K562 (cell line): Measurements from ENCODE around the gene CD44. TPM values are rescaled to one million over a fixed set of nuclear protein-coding genes. Genes with fewer than 3 reads are reported as not detected.

Experiments
- ATAC-seq: fragments of 200-7000 bp; cut with Tn5 transposase; 3 replicates; pipeline ENCODE4 v1.9.1; 2020; ENCODE audit warnings: moderate library complexity
- BruUV-seq: library from RNA; stranded (reverse); fragments of 400-500 nt; replicated peaks from 2 replicates; lab custom pipeline; 2021; lab: Mats Ljungman, UMichigan
- CTCF ChIA-PET: fragments of 300-600 bp; formaldehyde crosslinking; extraction: SDS; loops from one replicate; lab custom pipeline; 2021; ENCODE audit warnings: low intra/inter-chr PET ratio; lab: Yijun Ruan, JAX
- POLR2A ChIA-PET: fragments of 300-600, 350-650 bp; sonication (Branson Sonifier 250); formaldehyde crosslinking; extraction: SDS; loops from one replicate; lab custom pipeline; 2021; ENCODE audit warnings: antibody characterized with exemption, inconsistent platforms; lab: Yijun Ruan, JAX
- DNase-seq, 4 experiments: peaks; one replicate each; pipeline versions ENCODE4 v3.0.0 to v3.0.0-alpha.2; 2011 to 2018; ENCODE audit warnings: low spot score in 3 of 4, mixed read lengths in 3 of 4; ENCODE audit errors: extremely low read depth in 1 of 4
- FAIRE-seq: peaks from 2 replicates; lab custom pipeline; 2011; peaks lifted over from hg19 to GRCh38; lab: Jason Lieb, UNC
- H2AFZ ChIP-seq: 2 replicates; pipeline ENCODE4 v1.6.0; 2011; ENCODE audit warnings: low read depth, low read length, control low read depth, inconsistent platforms
- H3K27ac ChIP-seq: fragments of 200-600 bp; 3 replicates; pipeline ENCODE4 v1.8.0; 2011; ENCODE audit warnings: low read depth, mild to moderate bottlenecking, control low read depth, inconsistent platforms, low read length, moderate library complexity, mixed read lengths; ENCODE audit errors: extremely low read depth
- H3K27me3 ChIP-seq, 2 experiments: fragments of 300-600 bp in 1 of 2; 2 replicates in 1 of 2; 3 replicates in 1 of 2; pipeline versions ENCODE4 v1.6.0 to v1.8.0; 2011; ENCODE audit warnings: inconsistent platforms in 2 of 2, low read length in 2 of 2, mild to moderate bottlenecking in 1 of 2, mixed read lengths in 1 of 2, moderate library complexity in 1 of 2; ENCODE audit not compliant: control insufficient read depth in 2 of 2, insufficient read depth in 2 of 2
- H3K36me3 ChIP-seq: fragments of 300-600 bp; 3 replicates; pipeline ENCODE4 v1.8.0; 2011; ENCODE audit warnings: mild to moderate bottlenecking, low read length, inconsistent platforms; ENCODE audit not compliant: control insufficient read depth, insufficient read depth
- H3K4me1 ChIP-seq, 2 experiments: fragments of 200-600 bp in 1 of 2; replicated peaks in 1 of 2; 2 replicates in 1 of 2; 3 replicates in 1 of 2; pipeline versions ENCODE4 v1.5.1 to v1.8.0; 2011; ENCODE audit warnings: inconsistent platforms in 2 of 2, low read length in 2 of 2, mild to moderate bottlenecking in 1 of 2, mixed read lengths in 1 of 2, moderate library complexity in 1 of 2; ENCODE audit not compliant: control insufficient read depth in 2 of 2, insufficient read depth in 2 of 2
- H3K4me2 ChIP-seq: 2 replicates; pipeline ENCODE4 v1.6.1; 2011; ENCODE audit warnings: low read length, control low read depth, inconsistent platforms, mixed read lengths; ENCODE audit not compliant: insufficient read depth
- H3K4me3 ChIP-seq: fragments of 200-600 bp; sonication (generic), shearing (Covaris generic); 2 replicates; pipeline ENCODE4 v1.5.1; 2016; ENCODE audit warnings: control low read depth, inconsistent platforms
- H3K79me2 ChIP-seq: fragments of 200-600 bp; 3 replicates; pipeline ENCODE4 v1.8.0; 2011; ENCODE audit warnings: low read length, inconsistent platforms; ENCODE audit not compliant: control insufficient read depth, insufficient read depth
- H3K9ac ChIP-seq, 2 experiments: 2 replicates each; pipeline versions ENCODE4 v1.6.0 to v1.6.1; 2011; ENCODE audit warnings: low read depth in 2 of 2, low read length in 2 of 2, control low read depth in 1 of 2, inconsistent platforms in 1 of 2, mild to moderate bottlenecking in 1 of 2, mixed read lengths in 1 of 2; ENCODE audit not compliant: insufficient read depth in 1 of 2
- H3K9me1 ChIP-seq: one replicate; pipeline ENCODE4 v1.6.0; 2011; ENCODE audit warnings: inconsistent platforms, mild to moderate bottlenecking, low read length, moderate library complexity; ENCODE audit not compliant: control insufficient read depth, insufficient read depth
- H3K9me3 ChIP-seq: replicated peaks from 2 replicates; pipeline ENCODE4 v1.5.1; 2011; ENCODE audit warnings: low read depth, low read length, inconsistent platforms; ENCODE audit not compliant: control insufficient read depth, insufficient read depth
- H4K20me1 ChIP-seq: replicated peaks from 2 replicates; pipeline ENCODE4 v1.6.1; 2011; ENCODE audit warnings: low read length, inconsistent platforms, mixed read lengths; ENCODE audit not compliant: control insufficient read depth, insufficient read depth
- CHD2 ChIP-seq: IDR thresholded peaks from 2 replicates; pipeline ENCODE4 v1.6.1; 2011; ENCODE audit warnings: low read depth, low read length
- HCFC1 ChIP-seq: IDR thresholded peaks from 2 replicates; pipeline ENCODE4 v1.6.1; 2012; ENCODE audit warnings: low read depth, low read length, improper control_type of control experiment
- MEIS2 ChIP-seq: fragments of 450-650 bp; IDR thresholded peaks from 2 replicates; pipeline ENCODE4 v1.6.1; 2014; ENCODE audit warnings: mild to moderate bottlenecking; ENCODE audit not compliant: partially characterized antibody
- PHF20 ChIP-seq: fragments of 450-650 bp; IDR thresholded peaks from 2 replicates; pipeline ENCODE4 v1.6.1; 2018; ENCODE audit not compliant: partially characterized antibody
- TAF15 ChIP-seq: fragments of 200-400 bp; formaldehyde crosslinking; IDR thresholded peaks from 2 replicates; pipeline ENCODE4 v1.6.1; 2017; ENCODE audit warnings: mild to moderate bottlenecking, low read depth, low read length, moderate library complexity
- ZSCAN32 ChIP-seq: fragments of 450-650 bp; formaldehyde crosslinking; IDR thresholded peaks from 2 replicates; pipeline ENCODE4 v1.4.0; 2020; ENCODE audit warnings: mild to moderate bottlenecking, moderate library complexity
- WGBS: fragments of 100-300 bp; shearing (Covaris generic); methylation state at CpG from one replicate; pipeline ENCODE4 v1.1.6; 2016; ENCODE audit warnings: low coverage, mixed read lengths; ENCODE audit not compliant: insufficient coverage; ENCODE audit errors: missing lambda C conversion rate; 5-methylcytosine and 5-hydroxymethylcytosine counted together
- in situ Hi-C: fragments of 300-500 bp; cut with MboI; formaldehyde crosslinking; loops from 4 replicates; pipeline ENCODE4 v1.15.0; 2018; ENCODE audit warnings: inconsistent platforms, mixed read lengths
- intact Hi-C: fragments of 100-400 bp; cut with micrococcal nuclease; formaldehyde crosslinking; loops from 2 replicates; pipeline ENCODE4 v1.14.2; 2022
- polyA plus RNA-seq, 8 experiments: library from polyadenylated mRNA; depleted of rRNA in 4 of 8; stranded (reverse) in 5 of 8; unstranded in 3 of 8; fragments of >200 nt; fragmentation: Nextera tagmentation in 2 of 8; fragmentation: Illumina TruSeq in 1 of 8; extraction: Ambion mirVana in 2 of 8; extraction: Trizol in 1 of 8; gene quantifications; 2 replicates each; pipeline versions ENCODE4 v1.2.1 to v1.2.3, GENCODE V29; 2011 to 2014; ENCODE audit warnings: inconsistent platforms in 1 of 8, missing spikeins in 1 of 8
- total RNA-seq, 7 experiments: library from RNA; depleted of rRNA in 6 of 7; stranded (reverse); fragments of >200 nt in 6 of 7; fragmentation: Illumina TruSeq in 2 of 7; extraction: Trizol in 2 of 7; gene quantifications; 2 replicates each; pipeline versions ENCODE4 v1.2.1 to v1.2.3, GENCODE V29; 2011 to 2021; ENCODE audit warnings: low replicate concordance in 1 of 7
- TF ChIP-seq, protein P1 (sequence below): fragments of 450-650 bp; formaldehyde crosslinking; IDR thresholded peaks from 2 replicates; pipeline ENCODE4 v1.4.0; 2020; ENCODE audit warnings: mild to moderate bottlenecking, moderate library complexity
- TF ChIP-seq, protein P2 (sequence below), 2 experiments: fragments of 450-650 bp; conservative IDR thresholded peaks; 2 replicates each; pipeline ENCODE4 v1.6.1; 2017; ENCODE audit warnings: mild to moderate bottlenecking in 2 of 2, moderate library complexity in 2 of 2

Gene CD44
- total and polyA plus RNA-seq, 9 of the 15 experiments (the other 6 are each of a cell fraction or from before 2014, with no cell fraction given) = 1.2 to 13.9 (median 3.0) TPM

DNA sequence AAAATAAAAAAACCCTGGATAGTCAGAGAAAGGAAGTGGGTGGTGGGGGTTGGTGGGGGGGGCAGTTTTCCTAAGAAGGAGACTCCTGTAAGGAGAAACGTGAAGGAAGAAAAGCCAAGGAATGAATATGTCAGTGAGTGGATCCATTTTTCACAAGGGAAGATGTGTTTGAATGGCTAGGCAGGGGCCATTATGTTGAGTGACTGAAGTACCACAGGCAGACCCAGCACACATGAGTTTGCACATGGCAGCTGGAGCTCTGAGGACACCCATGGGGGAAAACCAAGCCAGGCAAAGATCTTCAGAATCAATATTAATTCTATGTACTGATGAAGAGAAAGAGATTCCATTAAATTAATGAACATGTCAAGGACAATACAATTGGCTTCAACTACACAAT lies 67.6 kb downstream of the CD44 start:
- no peak overlapping the region for H3K4me3 ChIP-seq
- H4K20me1 ChIP-seq = no peaks in the 10 kb centered on the region
- H3K9ac ChIP-seq = no peak overlapping the region
- H3K4me1 ChIP-seq = no peaks in the 10 kb centered on the region
- no peak overlapping the region for H2AFZ ChIP-seq
- in situ Hi-C loops (no loop called here), intact Hi-C loops (no loop called here)
- CTCF ChIA-PET = no interaction called here
- no peak for DNase-seq
- no peak for FAIRE-seq
- no CpG with 5 or more reads among the region's 1 CpG for WGBS
- POLR2A ChIA-PET = no interaction called here
- H3K27ac ChIP-seq = no peak overlapping the region
- no peaks in the 10 kb centered on the region for H3K79me2 ChIP-seq
- H3K4me2 ChIP-seq = no peak overlapping the region
- no peaks in the 10 kb centered on the region for H3K9me1 ChIP-seq
- no TSS peak for BruUV-seq
- ATAC-seq = no peak
- TF ChIP-seq PHF20 (no peak), MEIS2 (no peak)
- H3K36me3 ChIP-seq = no peaks in the 10 kb centered on the region
- no peaks in the 10 kb centered on the region; a peak in 1 of 5 replicates for H3K27me3 ChIP-seq
- H3K9me3 ChIP-seq = no peaks in the 10 kb centered on the region

DNA sequence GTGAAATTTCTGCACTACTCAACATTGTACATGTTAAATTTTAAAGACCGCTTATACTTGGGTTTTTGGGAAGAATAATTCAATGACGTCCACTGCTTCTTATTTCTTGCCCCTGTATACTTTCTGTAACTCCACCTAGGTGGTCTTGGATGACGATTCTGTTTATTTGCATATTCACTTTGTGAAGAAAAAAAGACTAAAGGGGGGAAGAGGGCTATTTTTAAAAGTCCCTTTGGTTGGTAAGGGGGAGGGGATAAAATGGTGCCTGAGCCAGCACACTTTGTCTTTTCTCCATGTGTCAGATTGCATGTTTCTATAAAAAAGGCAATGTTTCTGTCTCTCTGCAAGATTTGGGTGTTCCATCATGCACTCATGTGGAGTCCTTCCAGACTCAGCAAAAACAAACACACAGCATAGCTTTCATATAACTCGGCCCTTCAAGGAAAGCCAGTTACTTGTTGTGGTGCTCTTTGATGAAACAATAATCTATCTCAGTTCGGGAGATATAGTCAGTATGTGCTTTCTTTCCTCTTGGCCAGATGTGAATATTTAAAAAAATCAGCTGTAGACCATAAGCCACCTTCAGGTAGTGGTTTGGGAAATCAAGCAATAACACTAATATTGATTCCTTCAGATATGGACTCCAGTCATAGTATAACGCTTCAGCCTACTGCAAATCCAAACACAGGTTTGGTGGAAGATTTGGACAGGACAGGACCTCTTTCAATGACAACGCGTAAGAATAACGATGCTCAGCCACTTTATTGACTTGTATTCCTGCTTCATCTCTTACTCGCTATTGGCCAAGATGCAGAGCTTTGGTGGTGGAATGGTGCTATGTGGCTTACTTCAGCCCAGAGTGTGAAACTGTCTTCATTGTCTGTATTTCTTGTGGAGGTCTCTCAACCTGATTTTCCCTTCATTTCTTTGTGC lies 68.8 kb downstream of the CD44 start:
- Histone ChIP-seq H3K27ac (no peak overlapping the region), H3K4me1 (no peaks in the 10 kb centered on the region), H3K79me2 (no peaks in the 10 kb centered on the region), H3K9me3 (no peaks in the 10 kb centered on the region), H3K27me3 (peaks cover 0 to 2% of the 10 kb centered on the region in 2 experiments; a peak in 1 of 5 replicates), H3K9me1 (no peaks in the 10 kb centered on the region), H3K36me3 (no peaks in the 10 kb centered on the region), H4K20me1 (no peaks in the 10 kb centered on the region), H3K4me3 (no peak overlapping the region), H3K9ac (no peak overlapping the region), H3K4me2 (no peak overlapping the region), H2AFZ (no peak overlapping the region)
- CTCF ChIA-PET = no interaction called here
- TF ChIP-seq, protein P1, sequence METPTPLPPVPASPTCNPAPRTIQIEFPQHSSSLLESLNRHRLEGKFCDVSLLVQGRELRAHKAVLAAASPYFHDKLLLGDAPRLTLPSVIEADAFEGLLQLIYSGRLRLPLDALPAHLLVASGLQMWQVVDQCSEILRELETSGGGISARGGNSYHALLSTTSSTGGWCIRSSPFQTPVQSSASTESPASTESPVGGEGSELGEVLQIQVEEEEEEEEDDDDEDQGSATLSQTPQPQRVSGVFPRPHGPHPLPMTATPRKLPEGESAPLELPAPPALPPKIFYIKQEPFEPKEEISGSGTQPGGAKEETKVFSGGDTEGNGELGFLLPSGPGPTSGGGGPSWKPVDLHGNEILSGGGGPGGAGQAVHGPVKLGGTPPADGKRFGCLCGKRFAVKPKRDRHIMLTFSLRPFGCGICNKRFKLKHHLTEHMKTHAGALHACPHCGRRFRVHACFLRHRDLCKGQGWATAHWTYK (CRISPR knock-in tag) = no peak
- no peak for TF ChIP-seq HCFC1
- TF ChIP-seq ZSCAN32 = no peak
- TF ChIP-seq, protein P2, sequence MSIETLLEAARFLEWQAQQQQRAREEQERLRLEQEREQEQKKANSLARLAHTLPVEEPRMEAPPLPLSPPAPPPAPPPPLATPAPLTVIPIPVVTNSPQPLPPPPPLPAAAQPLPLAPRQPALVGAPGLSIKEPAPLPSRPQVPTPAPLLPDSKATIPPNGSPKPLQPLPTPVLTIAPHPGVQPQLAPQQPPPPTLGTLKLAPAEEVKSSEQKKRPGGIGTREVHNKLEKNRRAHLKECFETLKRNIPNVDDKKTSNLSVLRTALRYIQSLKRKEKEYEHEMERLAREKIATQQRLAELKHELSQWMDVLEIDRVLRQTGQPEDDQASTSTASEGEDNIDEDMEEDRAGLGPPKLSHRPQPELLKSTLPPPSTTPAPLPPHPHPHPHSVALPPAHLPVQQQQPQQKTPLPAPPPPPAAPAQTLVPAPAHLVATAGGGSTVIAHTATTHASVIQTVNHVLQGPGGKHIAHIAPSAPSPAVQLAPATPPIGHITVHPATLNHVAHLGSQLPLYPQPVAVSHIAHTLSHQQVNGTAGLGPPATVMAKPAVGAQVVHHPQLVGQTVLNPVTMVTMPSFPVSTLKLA (conservative IDR thresholded peaks at IDR 0.05) = no peak
- no peak for TF ChIP-seq TAF15
- TF ChIP-seq CHD2 = no peak
- no TSS peak for BruUV-seq
- intact Hi-C loops (no loop called here), in situ Hi-C loops (no loop called here)
- WGBS = 2% methylated on average over 10 of the region's 10 CpGs
- ATAC-seq (no peak), DNase-seq (no peak), FAIRE-seq (no peak)
- POLR2A ChIA-PET = no interaction called here
